Lower leg skin (tissue), 3 donors: ENCODE measurements around the gene CTSL.

Experiments used
- POLR2A ChIP-seq, 2 donors: fragments of 450-650 bp; IDR thresholded peaks; one replicate each; pipeline ENCODE4 v1.6.1; 2016 to 2017; ENCODE audit warnings: antibody characterized with exemption in 2 of 2, mild to moderate bottlenecking in 1 of 2, moderate library complexity in 1 of 2
- TF ChIP-seq, protein P1 (sequence below), 3 donors: fragments of 450-650 bp; IDR thresholded peaks; one replicate each; pipeline ENCODE4 v1.5.1; 2016; ENCODE audit warnings: antibody characterized with exemption in 3 of 3, mild to moderate bottlenecking in 3 of 3, moderate library complexity in 2 of 3

GRCh38 chr9:87733273-87734052 lies 7.5 kb downstream of the CTSL start:
- TF ChIP-seq, protein P1, sequence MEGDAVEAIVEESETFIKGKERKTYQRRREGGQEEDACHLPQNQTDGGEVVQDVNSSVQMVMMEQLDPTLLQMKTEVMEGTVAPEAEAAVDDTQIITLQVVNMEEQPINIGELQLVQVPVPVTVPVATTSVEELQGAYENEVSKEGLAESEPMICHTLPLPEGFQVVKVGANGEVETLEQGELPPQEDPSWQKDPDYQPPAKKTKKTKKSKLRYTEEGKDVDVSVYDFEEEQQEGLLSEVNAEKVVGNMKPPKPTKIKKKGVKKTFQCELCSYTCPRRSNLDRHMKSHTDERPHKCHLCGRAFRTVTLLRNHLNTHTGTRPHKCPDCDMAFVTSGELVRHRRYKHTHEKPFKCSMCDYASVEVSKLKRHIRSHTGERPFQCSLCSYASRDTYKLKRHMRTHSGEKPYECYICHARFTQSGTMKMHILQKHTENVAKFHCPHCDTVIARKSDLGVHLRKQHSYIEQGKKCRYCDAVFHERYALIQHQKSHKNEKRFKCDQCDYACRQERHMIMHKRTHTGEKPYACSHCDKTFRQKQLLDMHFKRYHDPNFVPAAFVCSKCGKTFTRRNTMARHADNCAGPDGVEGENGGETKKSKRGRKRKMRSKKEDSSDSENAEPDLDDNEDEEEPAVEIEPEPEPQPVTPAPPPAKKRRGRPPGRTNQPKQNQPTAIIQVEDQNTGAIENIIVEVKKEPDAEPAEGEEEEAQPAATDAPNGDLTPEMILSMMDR (IDR thresholded peaks at IDR 0.05): no peak
- no peak for TF ChIP-seq POLR2A (IDR thresholded peaks at IDR 0.05)
